HG03439 (cell line): ENCODE results near the gene TIMP4.

Experiments
- ATAC-seq: cut with Tn5 transposase; IDR thresholded peaks from one replicate; pipeline ENCODE4 v1.9.1; 2021; ENCODE audit warnings: mild to moderate bottlenecking, moderate library complexity; ENCODE audit not compliant: unreplicated experiment

Gene TIMP4

DNA sequence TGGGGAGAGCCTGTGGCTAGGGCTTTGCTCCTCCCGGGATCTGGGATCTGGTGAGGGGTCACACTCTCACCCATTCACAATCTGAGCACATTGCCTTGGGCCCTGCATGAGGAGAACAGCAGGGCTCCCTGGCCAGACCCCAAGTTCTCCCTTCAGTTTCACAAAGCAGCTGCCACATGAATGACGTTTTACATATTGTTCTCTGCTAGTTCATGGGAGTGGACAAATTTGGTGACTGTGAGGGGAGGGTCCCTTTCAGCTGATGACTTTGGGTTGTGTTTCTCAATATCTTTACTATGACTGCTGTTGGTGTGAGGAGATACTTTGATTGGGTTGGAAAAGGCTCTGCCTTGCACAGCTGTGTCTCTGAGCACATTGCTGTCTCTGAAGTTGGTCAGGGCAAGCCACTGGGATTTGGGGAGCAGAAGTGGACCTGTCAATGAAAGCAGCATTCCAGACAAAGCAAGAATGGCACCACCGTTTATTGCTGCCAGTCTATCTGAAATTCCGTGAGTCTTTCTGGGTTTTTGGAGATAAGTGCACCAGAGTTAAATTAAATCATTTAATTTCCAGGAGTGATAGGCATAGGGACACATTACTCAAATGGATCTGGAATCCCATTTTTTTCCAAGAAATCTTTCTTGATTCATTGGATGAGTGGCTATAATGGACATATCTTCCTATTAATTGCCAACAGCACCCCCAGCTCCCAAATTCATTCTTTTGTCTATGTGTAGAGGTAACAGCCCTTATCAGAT is 10.3 kb downstream of the TIMP4 start:
- no peak for ATAC-seq

GRCh38 chr3:12147049-12147780 is 11.5 kb downstream of the TIMP4 start:
- ATAC-seq: no peak

GRCh38 chr3:12143949-12144504 is 14.7 kb downstream of the TIMP4 start:
- ATAC-seq: no peak

GRCh38 chr3:12142476-12142875 is 16.2 kb downstream of the TIMP4 start:
- no peak for ATAC-seq

- ATAC-seq: no peak
These were observed 17.4 kb downstream of the TIMP4 start for GRCh38 chr3:12141350-12141749.

- no peak for ATAC-seq
These were observed 19.6 kb downstream of the TIMP4 start for GRCh38 chr3:12139111-12139511.

GRCh38 chr3:12138044-12138443 is 20.7 kb downstream of the TIMP4 start:
- ATAC-seq: no peak

DNA sequence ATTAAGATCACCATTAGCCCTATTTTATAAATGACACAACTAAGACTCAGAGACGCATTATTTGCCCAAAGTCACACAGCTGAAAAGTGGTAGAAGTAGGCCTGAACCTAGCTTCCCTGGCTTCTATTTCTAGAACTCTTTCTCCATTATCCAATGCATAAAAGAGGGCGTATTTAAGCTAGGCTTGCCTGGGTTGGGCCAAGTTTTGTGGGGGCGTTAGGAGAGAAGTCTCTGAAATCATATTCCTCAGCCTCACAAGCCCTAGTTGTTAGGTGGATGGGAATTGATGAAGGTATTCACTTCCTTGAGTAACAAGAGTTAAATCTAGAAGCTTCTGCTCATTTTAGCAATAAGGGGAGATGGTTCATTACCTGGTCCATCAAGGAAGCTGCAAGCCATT is 22.3 kb downstream of the TIMP4 start:
- no peak for ATAC-seq

GRCh38 chr3:12135029-12135657 is 23.6 kb downstream of the TIMP4 start:
- ATAC-seq: peak; percentile 74

- no peak for ATAC-seq
These were observed 25.8 kb downstream of the TIMP4 start for GRCh38 chr3:12132881-12133280.

DNA sequence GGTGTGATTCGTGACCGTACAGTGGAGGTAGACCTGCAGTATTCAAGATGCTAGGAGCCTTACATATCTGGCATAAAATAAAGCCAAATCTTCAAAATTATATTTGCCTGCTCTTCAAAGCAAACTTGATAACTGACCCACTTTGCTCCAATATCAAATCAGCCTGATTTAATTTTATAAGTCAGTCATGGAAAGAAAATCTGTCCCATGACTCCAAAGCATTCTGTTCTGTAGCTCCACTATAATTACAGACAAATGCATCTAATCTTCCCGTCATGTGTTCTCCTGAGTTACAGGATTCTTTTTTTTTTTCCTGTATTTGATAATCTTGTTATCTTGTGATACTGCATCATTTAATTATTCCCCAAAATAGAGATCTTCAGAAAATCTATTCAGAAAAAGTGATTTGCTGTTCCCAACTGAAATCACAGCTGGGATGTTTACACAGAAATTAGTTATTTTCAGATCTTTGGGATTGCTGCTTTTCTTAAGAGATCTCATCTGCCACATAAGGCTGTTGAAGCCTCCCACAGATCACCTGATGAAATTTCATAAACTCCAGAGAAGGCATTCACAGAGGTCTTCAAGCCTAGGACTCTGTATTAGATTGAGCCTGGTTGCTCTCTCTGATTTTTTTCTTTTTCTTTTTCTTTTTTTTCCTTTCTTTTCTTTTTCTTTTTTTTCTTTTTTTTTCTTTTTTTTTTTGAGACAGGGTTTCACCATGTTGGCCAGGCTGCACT is 27.2 kb downstream of the TIMP4 start:
- ATAC-seq: no peak

DNA sequence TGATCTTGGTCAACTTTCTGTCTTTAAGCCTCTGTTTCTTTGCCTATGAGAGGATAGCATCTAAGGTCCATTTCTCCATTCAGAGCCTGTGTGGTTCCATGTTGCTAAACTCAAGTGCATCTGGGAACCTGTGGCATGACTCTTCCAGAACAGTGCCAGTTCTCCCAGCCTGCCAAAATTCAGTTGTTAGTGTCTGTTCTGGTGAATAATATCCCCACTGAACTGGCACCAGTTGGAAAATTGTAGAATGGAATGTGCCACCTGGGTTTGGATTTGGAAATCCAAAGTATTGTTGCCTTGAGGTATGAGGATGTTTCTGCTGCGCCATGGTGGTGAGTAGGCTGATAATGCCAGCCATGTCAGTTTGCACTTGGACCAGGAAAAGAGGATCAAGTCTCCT is 31.3 kb downstream of the TIMP4 start:
- no peak for ATAC-seq

GRCh38 chr3:12125772-12126171 is 32.9 kb downstream of the TIMP4 start:
- ATAC-seq: no peak

DNA sequence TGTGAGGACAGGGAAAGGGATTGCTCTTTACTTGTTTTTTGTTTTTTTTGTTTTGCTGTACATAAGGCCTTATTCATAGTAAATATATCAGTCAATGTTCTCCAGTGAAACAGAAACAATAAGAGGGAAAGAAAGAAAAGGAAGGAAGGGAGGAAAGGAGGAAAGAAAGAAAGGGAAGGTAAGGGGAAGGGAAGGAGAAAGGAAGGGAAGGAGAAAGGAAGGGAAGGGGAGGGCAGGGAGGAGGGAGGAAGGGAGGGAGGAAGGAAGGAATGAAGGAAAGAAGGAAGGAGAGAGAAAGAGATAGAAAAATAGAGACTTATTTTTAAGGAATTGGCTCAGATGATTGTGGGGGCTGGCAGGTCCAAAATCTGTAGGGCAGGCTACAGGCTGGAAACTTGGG is 37.2 kb downstream of the TIMP4 start:
- no peak for ATAC-seq

- no peak for ATAC-seq
These were observed 38.2 kb downstream of the TIMP4 start for GRCh38 chr3:12120374-12121140.

DNA sequence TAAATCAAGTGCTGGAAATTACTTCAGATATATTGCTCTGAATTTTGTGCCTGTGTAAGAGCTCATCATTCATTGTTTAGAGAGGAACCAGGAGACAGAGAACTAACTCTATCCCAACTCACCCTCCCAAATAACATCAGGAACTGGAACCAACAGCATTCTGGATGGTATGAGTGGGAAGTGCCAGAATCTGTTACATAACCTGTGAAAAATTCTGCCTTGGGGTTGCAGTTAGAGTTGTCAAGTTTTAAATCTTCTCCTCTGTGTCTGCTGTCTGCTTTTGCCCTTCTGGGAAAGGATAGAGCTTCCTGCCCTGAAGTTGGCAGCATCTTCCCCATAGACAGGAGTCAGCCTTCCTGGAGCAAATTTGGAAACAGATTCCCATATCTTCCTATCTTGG is 41.2 kb downstream of the TIMP4 start:
- ATAC-seq: no peak

DNA sequence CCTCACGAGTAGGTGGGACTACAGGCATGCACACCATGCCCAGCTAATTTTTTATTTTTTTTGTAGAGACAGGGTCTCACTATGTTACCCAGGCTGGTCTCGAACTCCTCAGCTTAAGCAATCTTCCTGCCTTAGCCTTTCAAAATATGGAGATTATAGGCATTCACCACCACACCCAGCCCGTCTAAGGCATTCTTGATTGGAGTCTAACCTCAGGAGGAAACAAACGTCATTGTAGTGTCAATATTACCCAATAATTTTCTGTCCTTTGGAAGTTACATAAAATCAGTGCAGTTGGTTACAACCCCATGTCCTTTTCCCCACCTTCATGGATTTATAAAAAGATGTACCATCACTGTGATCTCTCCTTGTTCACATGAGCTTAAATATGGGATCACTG is 41.8 kb downstream of the TIMP4 start:
- ATAC-seq: no peak

DNA sequence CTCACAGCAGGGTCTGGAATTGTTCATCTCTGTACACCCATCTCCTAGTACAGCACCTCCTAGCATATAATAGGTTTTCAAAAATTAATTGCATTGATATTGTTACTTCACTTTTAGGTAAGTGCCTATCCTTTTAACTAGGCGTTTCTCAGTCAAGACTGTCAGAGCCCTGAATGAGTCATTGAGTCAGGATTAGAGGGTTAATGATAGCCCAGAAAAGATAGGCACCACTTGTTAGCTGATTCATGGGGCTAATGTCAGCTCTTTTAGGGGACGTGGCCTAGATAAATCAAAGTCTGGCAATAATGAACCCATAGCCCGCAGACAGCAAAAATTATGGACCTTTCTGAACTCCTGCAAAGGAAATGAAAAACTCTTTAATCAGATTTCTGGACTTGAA is 42.9 kb downstream of the TIMP4 start:
- no peak for ATAC-seq

DNA sequence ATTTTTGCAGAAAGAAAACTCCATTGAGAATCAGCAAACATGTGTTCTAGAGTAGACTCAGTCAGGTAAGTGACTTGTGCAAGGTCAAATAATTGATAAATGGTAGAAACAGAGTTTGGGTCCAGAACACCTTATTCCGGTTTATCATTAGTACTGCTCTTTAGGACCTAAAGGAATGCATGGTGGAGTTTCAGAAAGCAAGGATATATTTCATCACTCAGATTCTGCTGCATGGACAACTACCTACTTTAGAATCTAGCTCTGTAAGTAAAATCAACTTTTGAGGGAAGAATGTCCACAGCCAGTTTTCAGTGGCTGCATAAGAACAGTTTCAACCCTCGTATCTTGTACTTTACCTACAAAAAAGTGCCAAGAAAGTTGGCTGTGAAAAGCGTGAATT is 43.6 kb downstream of the TIMP4 start:
- ATAC-seq: no peak

- no peak for ATAC-seq
These were observed 44.5 kb downstream of the TIMP4 start for GRCh38 chr3:12114251-12114650.
